Upper lobe of left lung (tissue), 4 donors: ENCODE measurements around the gene CNGA3.

Experiments
- CTCF ChIP-seq, 6 experiments: fragments of 450-650 bp in 4 of 6; fragments of 200-600 bp in 2 of 6; sonication (generic) in 2 of 6; IDR thresholded peaks; one replicate each; pipeline ENCODE4 v1.5.1; 2016 to 2019; ENCODE audit warnings: antibody characterized with exemption in 6 of 6
- POLR2A ChIP-seq, 4 donors: fragments of 450-650 bp; IDR thresholded peaks; one replicate each; pipeline ENCODE4 v1.5.1; 2016 to 2017; ENCODE audit warnings: antibody characterized with exemption in 4 of 4, mild to moderate bottlenecking in 2 of 4
- POLR2AphosphoS5 ChIP-seq, 2 donors: sonication (generic); formaldehyde crosslinking; IDR thresholded peaks; one replicate each; pipeline ENCODE4 v1.5.1; 2017; ENCODE audit warnings: antibody characterized with exemption in 2 of 2

DNA sequence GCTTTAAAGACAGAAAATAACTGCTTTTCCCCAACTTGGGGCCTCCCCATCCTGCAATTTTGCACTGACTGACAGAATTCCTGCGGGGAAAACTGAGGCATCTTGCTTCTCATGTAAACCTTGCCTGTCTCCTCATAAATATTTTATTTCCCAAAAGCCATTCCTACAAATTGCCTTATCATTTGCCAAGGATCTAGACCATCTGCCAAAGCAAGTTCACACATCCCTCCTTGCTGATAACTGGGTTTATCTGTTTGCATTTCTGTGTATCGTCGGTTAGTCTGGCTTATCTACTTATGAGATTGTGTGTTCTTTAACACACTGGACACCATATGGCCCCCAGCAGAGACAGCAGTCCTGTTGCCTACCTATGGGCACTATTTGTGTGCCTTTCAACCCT lies 3.0 kb upstream of the CNGA3 start:
- TF ChIP-seq POLR2A (IDR thresholded peaks at IDR 0.05) (no peak), CTCF (IDR thresholded peaks at IDR 0.05) (no peak), POLR2AphosphoS5 (IDR thresholded peaks at IDR 0.05) (no peak)
